AG04450 (cell line): ENCODE measurements around the gene GLUD2. TPM values are rescaled to one million over a fixed set of nuclear protein-coding genes. Genes with fewer than 3 reads are reported as not detected.
"Not testable (repeated sequence)": the region's sequence is repeated elsewhere in the genome, so short reads cannot be mapped to it uniquely, and the experiment has no call there.

ENCODE experiments used
- CTCF ChIA-PET: fragments of 300-600, 350-600 bp; formaldehyde crosslinking; extraction: SDS; loops from one replicate; lab custom pipeline; 2022; ENCODE audit warnings: antibody characterized with exemption, inconsistent platforms; lab: Charles Lee
- POLR2A ChIA-PET: fragments of 350-600 bp; formaldehyde crosslinking; extraction: SDS; loops from one replicate; lab custom pipeline; 2021; ENCODE audit warnings: antibody characterized with exemption, inconsistent platforms; lab: Yijun Ruan, JAX
- DNase-seq: peaks from one replicate; pipeline ENCODE4 v3.0.0-alpha.2; 2011; ENCODE audit warnings: low read depth, low spot score
- H3K27ac ChIP-seq: one replicate; pipeline ENCODE4 v1.5.1; 2012; ENCODE audit warnings: low read depth, low read length, control low read depth
- H3K27me3 ChIP-seq: one replicate; pipeline ENCODE4 v1.6.0; 2012; ENCODE audit warnings: low read length; ENCODE audit not compliant: control insufficient read depth, insufficient read depth
- H3K4me3 ChIP-seq: 2 replicates; pipeline ENCODE4 v1.5.1; 2011; ENCODE audit warnings: mild to moderate bottlenecking, low read depth, low read length, control low read depth
- H3K9me3 ChIP-seq: 2 replicates; pipeline ENCODE4 v1.5.1; 2012; ENCODE audit warnings: low read length; ENCODE audit not compliant: control insufficient read depth, insufficient read depth
- CTCF ChIP-seq: IDR thresholded peaks from 2 replicates; pipeline ENCODE4 v1.5.1; 2011; ENCODE audit warnings: low read depth, low read length, control low read depth, inconsistent platforms
- polyA plus RNA-seq: library from polyadenylated mRNA; depleted of rRNA; stranded (reverse); fragments of >200 nt; gene quantifications from 2 replicates; pipeline ENCODE4 v1.2.3, GENCODE V29; 2011

Gene GLUD2
- polyA plus RNA-seq, 1 experiment, result 1.3 TPM

- POLR2A ChIA-PET, result no interaction called here
- no peak for TF ChIP-seq CTCF
- no peak overlapping the region for H3K27ac ChIP-seq
- CTCF ChIA-PET, result no interaction called here
- no peaks in the 10 kb centered on the region; the same call in 1 of the 2 replicates for H3K9me3 ChIP-seq
- DNase-seq, result no peak
- no peak overlapping the region for H3K4me3 ChIP-seq
- no peaks in the 10 kb centered on the region for H3K27me3 ChIP-seq
Observed at GRCh38 chrX:121052122-121052521, 4.7 kb downstream of the GLUD2 start.

GRCh38 chrX:121062289-121062688, 14.9 kb downstream of the GLUD2 start:
- no peak for TF ChIP-seq CTCF
- CTCF ChIA-PET, result no interaction called here
- no peak overlapping the region for H3K27ac ChIP-seq
- H3K27me3 ChIP-seq, result no peaks in the 10 kb centered on the region
- no peak overlapping the region for H3K4me3 ChIP-seq
- H3K9me3 ChIP-seq, result no peaks in the 10 kb centered on the region; the same call in 1 of the 2 replicates
- DNase-seq, result no peak
- POLR2A ChIA-PET, result no interaction called here

GRCh38 chrX:121064579-121064978, 17.2 kb downstream of the GLUD2 start:
- Histone ChIP-seq H3K27me3 (no peaks in the 10 kb centered on the region), H3K9me3 (no peaks in the 10 kb centered on the region; the same call in 1 of the 2 replicates), H3K4me3 (no peak overlapping the region), H3K27ac (no peak overlapping the region)
- ChIA-PET CTCF (no interaction called here), POLR2A (no interaction called here)
- no peak for DNase-seq
- TF ChIP-seq CTCF, result no peak

- H3K27me3 ChIP-seq, CTCF ChIA-PET, H3K9me3 ChIP-seq, H3K27ac ChIP-seq, POLR2A ChIA-PET, DNase-seq, H3K4me3 ChIP-seq: not testable (repeated sequence)
Observed at GRCh38 chrX:121084247-121084646, 36.8 kb downstream of the GLUD2 start.

GRCh38 chrX:121084903-121085611, 37.6 kb downstream of the GLUD2 start:
- POLR2A ChIA-PET, result no interaction called here

More at GRCh38 chrX:121084903-121085611, 37.6 kb downstream of the GLUD2 start:
- no peak for DNase-seq
- TF ChIP-seq CTCF, result no peak
- CTCF ChIA-PET, result no interaction called here
- H3K27me3 ChIP-seq, result no peaks in the 10 kb centered on the region
- H3K9me3 ChIP-seq, result no peaks in the 10 kb centered on the region; the same call in 1 of the 2 replicates
- H3K27ac ChIP-seq, result no peak overlapping the region
- H3K4me3 ChIP-seq, result no peak overlapping the region
